Smooth muscle cell (in vitro differentiated cells): ENCODE data around the gene RANBP10. TPM values are rescaled to one million over a fixed set of nuclear protein-coding genes. Genes with fewer than 3 reads are reported as not detected.

ENCODE experiments used
- DNase-seq: peaks from one replicate; lab custom pipeline; 2025; ENCODE audit not compliant: unreplicated experiment; lab: John Stamatoyannopoulos, UW
- H2AFZ ChIP-seq: fragments of 200-600 bp; sonication (generic); 2 replicates; pipeline ENCODE4 v1.6.0; 2016; ENCODE audit warnings: antibody characterized with exemption, low read depth, mild to moderate bottlenecking
- H3F3A ChIP-seq: fragments of 200-600 bp; sonication (generic); 2 replicates; pipeline ENCODE4 v1.6.0; 2017; ENCODE audit warnings: antibody characterized with exemption, low read depth
- H3K27ac ChIP-seq: fragments of 200-600 bp; sonication (generic); 2 replicates; pipeline ENCODE4 v1.5.1; 2016; ENCODE audit warnings: low read depth, mild to moderate bottlenecking
- H3K27me3 ChIP-seq: fragments of 200-600 bp; sonication (generic); 2 replicates; pipeline ENCODE4 v1.6.1; 2016; ENCODE audit warnings: low read depth, mild to moderate bottlenecking
- H3K36me3 ChIP-seq: fragments of 200-600 bp; sonication (generic); 2 replicates; pipeline ENCODE4 v1.5.1; 2016; ENCODE audit warnings: low read depth
- H3K4me1 ChIP-seq: fragments of 200-600 bp; sonication (generic); 2 replicates; pipeline ENCODE4 v1.5.1; 2016; ENCODE audit warnings: low read depth
- H3K4me2 ChIP-seq: fragments of 200-600 bp; sonication (generic); 2 replicates; pipeline ENCODE4 v1.6.0; 2016; ENCODE audit warnings: mild to moderate bottlenecking
- H3K4me3 ChIP-seq: fragments of 200-600 bp; sonication (generic); 2 replicates; pipeline ENCODE4 v1.5.1; 2016; ENCODE audit warnings: mild to moderate bottlenecking
- H3K79me2 ChIP-seq: fragments of 200-600 bp; sonication (generic); 2 replicates; pipeline ENCODE4 v1.6.0; 2016; ENCODE audit warnings: low read depth, mild to moderate bottlenecking
- H3K9ac ChIP-seq: fragments of 200-600 bp; sonication (generic); 2 replicates; pipeline ENCODE4 v1.6.0; 2016; ENCODE audit warnings: low read depth
- H3K9me3 ChIP-seq: fragments of 200-600 bp; sonication (generic); replicated peaks from 2 replicates; pipeline ENCODE4 v1.5.1; 2016; ENCODE audit warnings: low read depth
- H4K20me1 ChIP-seq: fragments of 200-600 bp; sonication (generic); 2 replicates; pipeline ENCODE4 v1.6.0; 2016; ENCODE audit warnings: low read depth
- WGBS: methylation state at CpG from one replicate; pipeline ENCODE4 v1.1.7; 2016; ENCODE audit warnings: low lambda C conversion rate; 5-methylcytosine and 5-hydroxymethylcytosine counted together
- polyA plus RNA-seq: library from polyadenylated mRNA; unstranded; fragments of >200 nt; fragmentation: Nextera tagmentation; extraction: Ambion mirVana; gene quantifications from 2 replicates; pipeline ENCODE4 v1.2.1, GENCODE V29; 2016
- total RNA-seq: library from RNA; depleted of rRNA; stranded (reverse); fragments of >200 nt; gene quantifications from 2 replicates; pipeline ENCODE4 v1.2.3, GENCODE V29; 2014
- TF ChIP-seq, protein P1 (sequence below): fragments of 200-600 bp; sonication (generic); IDR thresholded peaks from 2 replicates; pipeline ENCODE4 v1.5.1; 2017; ENCODE audit warnings: borderline replicate concordance, mild to moderate bottlenecking, antibody characterized with exemption; ENCODE audit not compliant: insufficient read depth, poor library complexity, severe bottlenecking

The RANBP10 gene
- total and polyA plus RNA-seq, 2 experiments from 2014 or later: 4.6 to 5.9 TPM

DNA sequence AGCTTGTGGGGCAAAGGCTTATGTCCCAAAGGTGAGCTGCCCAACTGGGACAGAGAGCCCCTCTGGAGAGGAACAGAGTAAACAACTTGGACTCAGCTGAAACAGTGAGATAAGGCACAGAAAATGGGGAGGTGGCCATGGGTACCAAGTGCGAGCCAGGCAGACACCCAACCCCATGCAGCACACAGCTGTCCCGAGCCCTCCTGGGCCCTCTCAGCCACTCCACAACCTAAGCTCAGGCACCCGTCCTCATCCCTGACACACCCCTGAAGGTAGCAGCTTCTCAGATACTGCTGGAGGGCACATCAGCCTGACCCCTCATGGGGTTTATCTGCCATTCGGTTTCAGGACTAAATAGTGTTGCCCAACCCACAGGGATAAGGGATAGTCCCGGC is 82.5 kb downstream of the RANBP10 start:
- Histone ChIP-seq H3K79me2 (peaks cover 1% of the 10 kb centered on the region), H4K20me1 (no peaks in the 10 kb centered on the region), H3K36me3 (no peaks in the 10 kb centered on the region), H3K4me3 (no peak overlapping the region), H3F3A (no peaks in the 10 kb centered on the region), H3K4me1 (peaks cover 6% of the 10 kb centered on the region), H3K27me3 (no peaks in the 10 kb centered on the region), H3K27ac (peak overlapping the region; percentile 70), H2AFZ (no peak overlapping the region), H3K9me3 (no peaks in the 10 kb centered on the region), H3K9ac (no peak overlapping the region), H3K4me2 (no peak overlapping the region)
- TF ChIP-seq, protein P1, sequence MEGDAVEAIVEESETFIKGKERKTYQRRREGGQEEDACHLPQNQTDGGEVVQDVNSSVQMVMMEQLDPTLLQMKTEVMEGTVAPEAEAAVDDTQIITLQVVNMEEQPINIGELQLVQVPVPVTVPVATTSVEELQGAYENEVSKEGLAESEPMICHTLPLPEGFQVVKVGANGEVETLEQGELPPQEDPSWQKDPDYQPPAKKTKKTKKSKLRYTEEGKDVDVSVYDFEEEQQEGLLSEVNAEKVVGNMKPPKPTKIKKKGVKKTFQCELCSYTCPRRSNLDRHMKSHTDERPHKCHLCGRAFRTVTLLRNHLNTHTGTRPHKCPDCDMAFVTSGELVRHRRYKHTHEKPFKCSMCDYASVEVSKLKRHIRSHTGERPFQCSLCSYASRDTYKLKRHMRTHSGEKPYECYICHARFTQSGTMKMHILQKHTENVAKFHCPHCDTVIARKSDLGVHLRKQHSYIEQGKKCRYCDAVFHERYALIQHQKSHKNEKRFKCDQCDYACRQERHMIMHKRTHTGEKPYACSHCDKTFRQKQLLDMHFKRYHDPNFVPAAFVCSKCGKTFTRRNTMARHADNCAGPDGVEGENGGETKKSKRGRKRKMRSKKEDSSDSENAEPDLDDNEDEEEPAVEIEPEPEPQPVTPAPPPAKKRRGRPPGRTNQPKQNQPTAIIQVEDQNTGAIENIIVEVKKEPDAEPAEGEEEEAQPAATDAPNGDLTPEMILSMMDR: no peak
- 96% methylated on average over 5 of the region's 5 CpGs for WGBS
- no peak for DNase-seq

DNA sequence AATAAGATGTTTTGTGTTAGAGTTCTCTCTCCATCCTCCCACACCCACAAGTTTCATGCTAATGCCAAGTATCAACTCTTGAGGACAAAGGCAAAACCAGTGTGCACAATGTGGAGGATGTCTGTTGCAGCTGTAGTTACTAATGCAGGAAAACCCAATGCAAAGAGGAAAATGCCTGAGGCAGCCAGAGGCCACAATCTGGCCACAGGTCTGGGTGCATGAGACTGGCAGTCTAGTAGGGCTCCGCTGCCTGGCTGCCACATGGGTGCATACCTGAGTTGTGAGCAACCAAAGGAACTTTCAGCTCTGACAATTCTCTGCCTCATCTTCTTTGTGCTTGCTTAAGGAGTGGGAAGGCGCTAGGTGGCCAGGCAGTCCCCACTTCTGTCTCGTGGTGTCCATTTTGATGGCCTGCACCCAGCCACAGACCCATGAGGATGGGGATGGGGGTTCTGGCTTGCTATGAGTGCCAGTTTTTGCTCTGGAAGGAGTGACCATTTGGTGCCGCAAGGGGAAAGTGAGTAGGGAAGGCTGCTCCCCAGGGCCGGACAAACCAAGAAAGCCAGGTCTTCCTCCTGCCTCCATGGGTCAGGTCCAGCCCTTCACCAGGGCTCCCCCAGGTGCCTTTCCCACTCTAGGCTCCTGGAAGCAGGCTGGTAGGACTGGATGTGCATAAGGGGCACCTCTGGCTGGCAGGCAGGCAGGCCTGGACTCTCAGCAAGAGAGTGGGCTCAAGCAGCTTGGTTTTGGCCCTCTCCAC is 83.0 kb downstream of the RANBP10 start:
- Histone ChIP-seq H3K9ac (no peak overlapping the region), H3K4me3 (no peak overlapping the region)

DNA sequence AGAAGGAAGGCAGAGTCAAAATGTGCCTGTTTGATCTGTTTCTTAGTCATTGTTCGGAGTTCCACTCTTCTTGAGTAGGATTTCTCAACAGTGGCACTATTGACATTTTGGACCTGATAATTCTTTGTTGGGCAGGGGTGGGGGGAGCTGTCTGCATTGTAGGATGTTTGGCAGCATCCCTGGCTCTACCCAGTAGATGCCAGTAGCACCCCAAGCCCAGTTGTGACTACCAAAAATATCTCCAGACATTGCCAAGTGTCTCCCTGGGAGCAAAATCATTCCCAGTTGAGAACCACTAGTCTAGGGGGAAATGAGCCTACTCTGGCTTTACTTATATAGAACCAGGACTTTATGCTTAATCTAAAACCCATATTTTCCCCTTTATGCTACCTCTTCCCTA is 86.1 kb downstream of the RANBP10 start:
- peak overlapping the region; percentile 92 for H3K4me3 ChIP-seq

More for the DNA sequence above, 83.0 kb downstream of the RANBP10 start:
- no peaks in the 10 kb centered on the region for H3K36me3 ChIP-seq
- no peaks in the 10 kb centered on the region for H3K27me3 ChIP-seq
- WGBS: 87% methylated on average over 5 of the region's 5 CpGs
- no peaks in the 10 kb centered on the region for H4K20me1 ChIP-seq
- peaks cover 7% of the 10 kb centered on the region for H3K79me2 ChIP-seq
- H3K4me2 ChIP-seq: no peak overlapping the region
- peaks cover 7% of the 10 kb centered on the region for H3K4me1 ChIP-seq
- H3K27ac ChIP-seq: peak overlapping the region; percentile 70
- no peaks in the 10 kb centered on the region for H3F3A ChIP-seq
- no peak overlapping the region for H2AFZ ChIP-seq
- no peak for DNase-seq
- TF ChIP-seq, protein P1: no peak
- no peaks in the 10 kb centered on the region for H3K9me3 ChIP-seq

More for the DNA sequence above, 86.1 kb downstream of the RANBP10 start:
- Histone ChIP-seq H4K20me1 (peaks cover 24% of the 10 kb centered on the region), H3K27ac (peak overlapping the region; percentile 92), H2AFZ (no peak overlapping the region), H3K27me3 (no peaks in the 10 kb centered on the region), H3K79me2 (peaks cover 37% of the 10 kb centered on the region), H3K9ac (peak overlapping the region; percentile 10), H3K36me3 (no peaks in the 10 kb centered on the region), H3K4me2 (peak overlapping the region; percentile 90), H3K9me3 (no peaks in the 10 kb centered on the region), H3F3A (no peaks in the 10 kb centered on the region), H3K4me1 (peaks cover 13% of the 10 kb centered on the region)
- WGBS: 50% methylated on average over 1 of the region's 1 CpG
- TF ChIP-seq, protein P1: no peak
- DNase-seq: no peak
